ENCODE data around the gene LANCL2.

- TF ChIP-seq POLR2AphosphoS5 (IDR thresholded peaks at IDR 0.05; ENCODE audit: low read depth, low read length) (no peak), SPI1 (IDR thresholded peaks at IDR 0.05; ENCODE audit: low read depth, low read length) (no peak), POLR2A (IDR thresholded peaks at IDR 0.05; ENCODE audit: low read depth, low read length) (no peak)
Observed at GRCh38 chr7:55441002-55441401, 75.9 kb downstream of the LANCL2 start.
